GM12892 (cell line): ENCODE data around the gene NRN1L.
A peak's percentile ranks its signal among the peaks of the same experiment; 100 is the strongest.

Experiments
- DNase-seq: peaks from one replicate; pipeline ENCODE4 v3.0.0; 2011; ENCODE audit not compliant: insufficient read length
- FAIRE-seq: peaks from 2 replicates; lab custom pipeline; 2011; peaks lifted over from hg19 to GRCh38; lab: Jason Lieb, UNC
- POLR2A ChIP-seq: IDR thresholded peaks from 2 replicates; pipeline ENCODE4 v1.6.1; 2011; ENCODE audit warnings: low read depth, low read length, control low read depth
- POLR2AphosphoS5 ChIP-seq: IDR thresholded peaks from 2 replicates; pipeline ENCODE4 v1.6.1; 2011; ENCODE audit warnings: low read depth, low read length, control low read depth
- TAF1 ChIP-seq: IDR thresholded peaks from 2 replicates; pipeline ENCODE4 v1.6.1; 2011; ENCODE audit warnings: low read depth, mild to moderate bottlenecking, control low read depth, low read length, borderline replicate concordance

NRN1L gene

GRCh38 chr16:67888331-67888730, 3.6 kb downstream of the NRN1L start:
- DNase-seq = no peak
- no peak for FAIRE-seq
- no peak for TF ChIP-seq TAF1
- TF ChIP-seq POLR2AphosphoS5 = no peak
- no peak for TF ChIP-seq POLR2A

GRCh38 chr16:67892375-67892774, 7.7 kb downstream of the NRN1L start:
- TF ChIP-seq POLR2A (no peak), TAF1 (no peak), POLR2AphosphoS5 (no peak)
- no peak for DNase-seq
- FAIRE-seq = no peak

- peak; percentile 78 for FAIRE-seq
- no peak; the same call in 1 of the 2 replicates for TF ChIP-seq TAF1
- TF ChIP-seq POLR2AphosphoS5 = 0 out of 2 replicates have a peak, but pooled peaks have one; percentile 27
- TF ChIP-seq POLR2A = peak; percentile 76; the same call in 1 of the 2 replicates
These were observed 8.4 kb downstream of the NRN1L start, which contains the start of gene PSKH1 for GRCh38 chr16:67892899-67893742. Gene PSKH1, plus strand, starts transcription at chr16:67893254. Its CDS starts 15,496 bp downstream, at chr16:67908750.

GRCh38 chr16:67893743-67894399, 9.2 kb downstream of the NRN1L start:
- FAIRE-seq (no peak), DNase-seq (no peak)
- TF ChIP-seq POLR2A (no peak), TAF1 (no peak), POLR2AphosphoS5 (no peak)

More at GRCh38 chr16:67892899-67893742, 8.4 kb downstream of the NRN1L start, which contains the start of gene PSKH1:
- peak; percentile 99 for DNase-seq

- no peak for TF ChIP-seq TAF1
- DNase-seq (no peak), FAIRE-seq (no peak)
These were observed 12.5 kb downstream of the NRN1L start for GRCh38 chr16:67897231-67897630.

GRCh38 chr16:67901734-67902133, 17.0 kb downstream of the NRN1L start:
- TF ChIP-seq POLR2AphosphoS5 (no peak), TAF1 (no peak), POLR2A (no peak)
- FAIRE-seq (no peak), DNase-seq (no peak)

- DNase-seq (no peak), FAIRE-seq (no peak)
- TF ChIP-seq POLR2AphosphoS5 (no peak), TAF1 (no peak), POLR2A (no peak)
These were observed 18.1 kb downstream of the NRN1L start for GRCh38 chr16:67902831-67903230.

GRCh38 chr16:67907397-67908180, 22.9 kb downstream of the NRN1L start:
- no peak for FAIRE-seq

GRCh38 chr16:67909056-67909742, 24.5 kb downstream of the NRN1L start:
- FAIRE-seq = no peak

More at GRCh38 chr16:67907397-67908180, 22.9 kb downstream of the NRN1L start:
- DNase-seq = no peak
- TF ChIP-seq TAF1 = no peak
- TF ChIP-seq POLR2AphosphoS5 = no peak
- no peak for TF ChIP-seq POLR2A

GRCh38 chr16:67910158-67910557, 25.5 kb downstream of the NRN1L start:
- no peak for FAIRE-seq
- no peak for TF ChIP-seq POLR2AphosphoS5
- TF ChIP-seq TAF1 = no peak
- no peak for TF ChIP-seq POLR2A
- DNase-seq = no peak

More at GRCh38 chr16:67909056-67909742, 24.5 kb downstream of the NRN1L start:
- no peak for TF ChIP-seq POLR2AphosphoS5
- TF ChIP-seq TAF1 = no peak
- no peak for TF ChIP-seq POLR2A
- no peak for DNase-seq
